Ishikawa (cell line): ENCODE data around the gene OSCP1.

Source experiments
- CEBPB ChIP-seq: IDR thresholded peaks from 2 replicates; pipeline ENCODE4 v1.6.1; 2012
- EP300 ChIP-seq: IDR thresholded peaks from 2 replicates; pipeline ENCODE4 v1.6.1; 2012; ENCODE audit warnings: borderline replicate concordance
- FOXM1 ChIP-seq: IDR thresholded peaks from 2 replicates; pipeline ENCODE4 v1.6.1; 2012; ENCODE audit warnings: low read depth, borderline replicate concordance
- MAX ChIP-seq: IDR thresholded peaks from 2 replicates; pipeline ENCODE4 v1.6.1; 2012
- NFIC ChIP-seq: IDR thresholded peaks from 2 replicates; pipeline ENCODE4 v1.6.1; 2012
- RAD21 ChIP-seq: IDR thresholded peaks from 2 replicates; pipeline ENCODE4 v1.6.1; 2012; ENCODE audit warnings: low read depth
- TAF1 ChIP-seq: IDR thresholded peaks from 2 replicates; pipeline ENCODE4 v1.6.1; 2012; ENCODE audit warnings: low read depth, mild to moderate bottlenecking
- YY1 ChIP-seq: IDR thresholded peaks from 2 replicates; pipeline ENCODE4 v1.6.1; 2012; ENCODE audit warnings: low read depth
- ZBTB7A ChIP-seq: IDR thresholded peaks from 2 replicates; pipeline ENCODE4 v1.6.1; 2012; ENCODE audit warnings: low read depth
- TF ChIP-seq, protein P1 (sequence below): IDR thresholded peaks from 2 replicates; pipeline ENCODE4 v1.6.1; 2012

GRCh38 chr1:36415661-36416326 lies 34.5 kb downstream of the OSCP1 start:
- TF ChIP-seq MAX (no peak), TAF1 (no peak), RAD21 (no peak), YY1 (no peak), EP300 (no peak), NFIC (no peak), ZBTB7A (no peak), CEBPB (no peak), FOXM1 (no peak)
- TF ChIP-seq, protein P1, sequence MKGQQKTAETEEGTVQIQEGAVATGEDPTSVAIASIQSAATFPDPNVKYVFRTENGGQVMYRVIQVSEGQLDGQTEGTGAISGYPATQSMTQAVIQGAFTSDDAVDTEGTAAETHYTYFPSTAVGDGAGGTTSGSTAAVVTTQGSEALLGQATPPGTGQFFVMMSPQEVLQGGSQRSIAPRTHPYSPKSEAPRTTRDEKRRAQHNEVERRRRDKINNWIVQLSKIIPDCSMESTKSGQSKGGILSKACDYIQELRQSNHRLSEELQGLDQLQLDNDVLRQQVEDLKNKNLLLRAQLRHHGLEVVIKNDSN = no peak
